Bronchial epithelial cell (primary cell): ENCODE data around the gene DGKA. TPM values are rescaled to one million over a fixed set of nuclear protein-coding genes. Genes with fewer than 3 reads are reported as not detected.

Experiments
- DNase-seq: peaks from one replicate; pipeline ENCODE4 v3.0.0-alpha.2; 2010; ENCODE audit warnings: low read depth
- FAIRE-seq: peaks from 2 replicates; lab custom pipeline; 2011; peaks lifted over from hg19 to GRCh38; lab: Jason Lieb, UNC
- H3K27me3 ChIP-seq: 2 replicates; pipeline ENCODE4 v1.5.1; 2011; ENCODE audit warnings: low read length; ENCODE audit not compliant: control insufficient read depth, insufficient read depth
- H3K36me3 ChIP-seq: 2 replicates; pipeline ENCODE4 v1.5.1; 2011; ENCODE audit warnings: low read length; ENCODE audit not compliant: control insufficient read depth, insufficient read depth
- H3K4me3 ChIP-seq: 2 replicates; pipeline ENCODE4 v1.5.1; 2011; ENCODE audit warnings: mild to moderate bottlenecking, low read depth, low read length, control low read depth
- CTCF ChIP-seq: IDR thresholded peaks from 2 replicates; pipeline ENCODE4 v1.5.1; 2011; ENCODE audit warnings: mild to moderate bottlenecking, moderate library complexity, low read length, control low read depth, inconsistent platforms; ENCODE audit not compliant: insufficient read depth, severe bottlenecking
- total RNA-seq: library from RNA; depleted of rRNA; stranded (reverse); fragments of >200 nt; gene quantifications from 2 replicates; pipeline ENCODE4 v1.2.1, GENCODE V29; 2014

Gene DGKA
- total RNA-seq = 81.9 and 88.5 TPM in 2 replicates

DNA sequence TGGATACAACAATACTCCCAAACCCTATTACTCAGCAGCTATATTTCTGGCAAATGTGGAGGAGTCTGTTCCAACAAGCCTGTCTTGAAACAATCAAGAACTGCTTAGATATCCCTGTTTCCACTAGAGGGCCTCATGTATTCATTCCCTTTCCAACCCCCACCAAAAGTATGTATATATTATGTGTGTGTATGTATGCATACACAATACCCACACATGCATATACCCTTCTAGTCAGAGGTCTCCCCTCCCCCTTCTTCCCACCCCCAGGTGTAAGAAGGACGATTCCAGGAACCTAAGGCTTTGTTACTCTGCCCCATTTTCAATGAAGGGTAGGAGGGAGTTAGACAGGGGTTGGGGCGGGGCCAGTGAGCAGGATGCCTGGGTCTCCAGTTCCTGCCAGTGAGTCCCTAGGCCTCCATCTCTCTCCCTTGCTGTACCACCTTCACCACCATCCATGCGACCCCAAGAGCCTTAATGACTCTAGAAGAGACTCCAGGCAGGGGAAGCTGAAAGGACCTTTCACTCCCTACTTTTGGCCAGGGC, at the start of gene DGKA:
Gene DGKA, plus strand, starts transcription at position 392 of the 546 bp plus-strand sequence. CDS start 5,342 bp downstream, outside the sequence.
- peak; percentile 58 for TF ChIP-seq CTCF
- H3K36me3 ChIP-seq = peaks cover 6% of the 10 kb centered on the region
- DNase-seq (peak; percentile 96), FAIRE-seq (no peak)
- H3K4me3 ChIP-seq = peak within 1 kb of the TSS; percentile 86
- H3K27me3 ChIP-seq = no peaks in the 10 kb centered on the region

GRCh38 chr12:55885113-55885512, 45.8 kb upstream of the DGKA start:
- DNase-seq (no peak), FAIRE-seq (no peak)
- TF ChIP-seq CTCF = no peak
- Histone ChIP-seq H3K36me3 (no peaks in the 10 kb centered on the region), H3K4me3 (no peak overlapping the region), H3K27me3 (no peaks in the 10 kb centered on the region)

DNA sequence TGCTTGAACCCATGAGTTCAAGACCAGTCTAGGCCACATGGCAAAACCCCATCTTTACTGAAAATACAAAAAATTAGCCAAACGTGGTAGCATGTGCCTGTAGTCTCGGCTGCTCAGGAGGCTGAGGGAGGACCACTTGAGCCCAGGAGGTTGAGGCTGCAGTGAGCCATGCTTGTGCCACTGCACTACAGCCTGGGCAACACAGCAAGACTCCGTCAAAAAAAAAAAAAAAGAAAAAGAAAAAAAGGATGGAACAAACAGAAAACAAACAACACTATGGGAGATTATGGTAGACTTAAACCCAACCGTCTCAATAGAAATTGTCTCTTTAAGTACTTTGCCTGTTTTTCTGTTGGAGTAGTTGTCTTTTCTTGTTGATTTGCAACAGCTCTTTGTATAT, 39.7 kb upstream of the DGKA start:
- Histone ChIP-seq H3K4me3 (no peak overlapping the region), H3K36me3 (no peaks in the 10 kb centered on the region), H3K27me3 (no peaks in the 10 kb centered on the region)
- DNase-seq (no peak), FAIRE-seq (no peak)
- TF ChIP-seq CTCF = no peak

- DNase-seq = peak; percentile 16
- no peak for FAIRE-seq
- H3K27me3 ChIP-seq = no peaks in the 10 kb centered on the region
- no peak overlapping the region for H3K4me3 ChIP-seq
- H3K36me3 ChIP-seq = no peaks in the 10 kb centered on the region
- TF ChIP-seq CTCF = no peak
These were observed 37.2 kb upstream of the DGKA start for GRCh38 chr12:55893723-55894122.

GRCh38 chr12:55899082-55899481, 31.9 kb upstream of the DGKA start:
- DNase-seq (no peak), FAIRE-seq (no peak)
- TF ChIP-seq CTCF = no peak

More at GRCh38 chr12:55899082-55899481, 31.9 kb upstream of the DGKA start:
- no peak overlapping the region for H3K4me3 ChIP-seq
- peaks cover 7% of the 10 kb centered on the region for H3K36me3 ChIP-seq
- no peaks in the 10 kb centered on the region for H3K27me3 ChIP-seq
